GM18519 (cell line): ENCODE data around the gene PAX3.

Experiments
- ATAC-seq: cut with Tn5 transposase; IDR thresholded peaks from one replicate; pipeline ENCODE4 v1.9.1; 2021; ENCODE audit warnings: mild to moderate bottlenecking, moderate library complexity; ENCODE audit not compliant: unreplicated experiment, low FRiP score

Gene PAX3

GRCh38 chr2:222281506-222281905 is 17.3 kb downstream of the PAX3 start:
- ATAC-seq: no peak

- ATAC-seq: no peak
These were observed 18.0 kb downstream of the PAX3 start for GRCh38 chr2:222280795-222281194.

- ATAC-seq: no peak
These were observed 26.3 kb downstream of the PAX3 start for GRCh38 chr2:222272446-222273015.

GRCh38 chr2:222271854-222272253 is 26.9 kb downstream of the PAX3 start:
- ATAC-seq: no peak

- no peak for ATAC-seq
These were observed 28.4 kb downstream of the PAX3 start for GRCh38 chr2:222270396-222270795.

GRCh38 chr2:222269132-222269531 is 29.7 kb downstream of the PAX3 start:
- no peak for ATAC-seq

GRCh38 chr2:222268311-222268990 is 30.3 kb downstream of the PAX3 start:
- no peak for ATAC-seq

- ATAC-seq: no peak
These were observed 33.9 kb downstream of the PAX3 start for GRCh38 chr2:222264791-222265320.

- ATAC-seq: no peak
These were observed 37.3 kb downstream of the PAX3 start for GRCh38 chr2:222261504-222261903.

GRCh38 chr2:222257645-222258044 is 41.2 kb downstream of the PAX3 start:
- ATAC-seq: no peak

GRCh38 chr2:222256250-222256649 is 42.5 kb downstream of the PAX3 start:
- no peak for ATAC-seq

- ATAC-seq: no peak
These were observed 43.7 kb downstream of the PAX3 start for GRCh38 chr2:222255090-222255489.

GRCh38 chr2:222250313-222250712 is 48.5 kb downstream of the PAX3 start:
- no peak for ATAC-seq

GRCh38 chr2:222249444-222249843 is 49.4 kb downstream of the PAX3 start:
- ATAC-seq: no peak

GRCh38 chr2:222248818-222249217 is 50.0 kb downstream of the PAX3 start:
- no peak for ATAC-seq

GRCh38 chr2:222248256-222248655 is 50.5 kb downstream of the PAX3 start:
- no peak for ATAC-seq

- peak; percentile 68 for ATAC-seq
These were observed 56.3 kb downstream of the PAX3 start for GRCh38 chr2:222242532-222242931.

GRCh38 chr2:222241128-222241870 is 57.5 kb downstream of the PAX3 start:
- ATAC-seq: no peak

- no peak for ATAC-seq
These were observed 58.1 kb downstream of the PAX3 start for GRCh38 chr2:222240676-222241049.

- no peak for ATAC-seq
These were observed 58.7 kb downstream of the PAX3 start for GRCh38 chr2:222239945-222240675.

- no peak for ATAC-seq
These were observed 59.7 kb downstream of the PAX3 start for GRCh38 chr2:222239091-222239490.
